Adrenal gland (tissue), 12 donors: ENCODE measurements around the gene HACD3. TPM values are rescaled to one million over a fixed set of nuclear protein-coding genes. Genes with fewer than 3 reads are reported as not detected.

Experiments
- DNase-seq, 7 donors: peaks; one replicate each; pipeline ENCODE4 v3.0.0-alpha.2; 2019 to 2020
- H3K27ac ChIP-seq, 5 donors: fragments of 200-600 bp; sonication (generic) in 4 of 5; 1 replicate in 3 of 5; 2 replicates in 2 of 5; pipeline versions ENCODE4 v1.5.1 to v1.8.0; 2016 to 2020; ENCODE audit warnings: mild to moderate bottlenecking in 1 of 5
- H3K27me3 ChIP-seq: fragments of 200-600 bp; 2 replicates; pipeline ENCODE4 v1.8.0; 2021
- H3K36me3 ChIP-seq, 2 donors: fragments of 200-600 bp; replicated peaks in 1 of 2; 1 replicate in 1 of 2; 2 replicates in 1 of 2; pipeline versions ENCODE4 v1.5.1 to v1.8.0; 2018 to 2022
- H3K4me1 ChIP-seq, 2 donors: fragments of 200-600 bp; replicated peaks in 1 of 2; 1 replicate in 1 of 2; 2 replicates in 1 of 2; pipeline versions ENCODE4 v1.5.1 to v1.8.0; 2018 to 2021
- H3K4me3 ChIP-seq, 4 donors: fragments of 200-600 bp; sonication (generic) in 3 of 4; one replicate each; pipeline ENCODE4 v1.5.1; 2016 to 2018
- H3K9me3 ChIP-seq, 3 donors: fragments of 200-600 bp; sonication (generic) in 1 of 3; replicated peaks in 1 of 3; 1 replicate in 2 of 3; 2 replicates in 1 of 3; pipeline versions ENCODE4 v1.5.1 to v1.8.0; 2016 to 2021
- POLR2A ChIP-seq, 2 donors: fragments of 450-650 bp; IDR thresholded peaks; one replicate each; pipeline ENCODE4 v1.6.1; 2017; ENCODE audit warnings: antibody characterized with exemption in 2 of 2, mild to moderate bottlenecking in 2 of 2, moderate library complexity in 1 of 2
- WGBS, 4 donors: extraction: QIAGEN DNeasy Blood & Tissue Kit in 2 of 4; methylation state at CpG; one replicate each; pipeline versions ENCODE4 v1.1.5 to v1.1.7; 2013 to 2017; 5-methylcytosine and 5-hydroxymethylcytosine counted together
- intact Hi-C, 2 donors: fragments of 100-400 bp; cut with DNase I; formaldehyde crosslinking; loops; one replicate each; pipeline versions ENCODE4 v1.14.1 to v1.15.0; 2022 to 2023
- polyA plus RNA-seq, 3 donors: library from polyadenylated mRNA; stranded (reverse); fragments of 200-250 nt in 2 of 3; fragments of 350-450 nt in 1 of 3; fragmentation: Illumina TruSeq in 1 of 3; extraction: RNeasy Lipid Tissue Mini Kit (QIAGEN cat#74804) in 1 of 3; gene quantifications; one replicate each; pipeline ENCODE4 v1.2.3, GENCODE V29; 2013 to 2014
- total RNA-seq, 9 donors: library from RNA; depleted of rRNA in 4 of 9; stranded (reverse); fragments of >200 nt in 4 of 9; fragments of 120-200 nt in 1 of 9; fragmentation: NEBNext Ultra II Directional in 1 of 9; extraction: Animal tissue kit (Norgen Biotek cat#: 25700) in 1 of 9; gene quantifications; one replicate each; pipeline versions ENCODE4 v1.1.0 to v1.2.4, GENCODE V29; 2013 to 2023
- TF ChIP-seq, protein P1 (sequence below), 6 experiments: fragments of 450-650 bp in 4 of 6; fragments of 200-600 bp in 2 of 6; sonication (generic) in 1 of 6; IDR thresholded peaks; 1 replicate in 5 of 6; 2 replicates in 1 of 6; pipeline versions ENCODE4 v1.5.1 to v1.8.0; 2016 to 2021; ENCODE audit warnings: antibody characterized with exemption in 6 of 6, mild to moderate bottlenecking in 2 of 6, moderate library complexity in 1 of 6
- donor health status: healthy with polysubstance abuse.
- donor health status: Bipolar disorder and iron deficiency.
- donor health status: DM: yes; HTN: yes; CAD: no.
- donor health status: DM: no; HTN: no; CAD: no.
- donor health status: DM: no; HTN: no; CAD: no.
- donor health status: DM: yes; HTN: yes; CAD: no.

Gene HACD3
- total and polyA plus RNA-seq, 12 donors, result 13.8 to 284 (median 119) TPM

DNA sequence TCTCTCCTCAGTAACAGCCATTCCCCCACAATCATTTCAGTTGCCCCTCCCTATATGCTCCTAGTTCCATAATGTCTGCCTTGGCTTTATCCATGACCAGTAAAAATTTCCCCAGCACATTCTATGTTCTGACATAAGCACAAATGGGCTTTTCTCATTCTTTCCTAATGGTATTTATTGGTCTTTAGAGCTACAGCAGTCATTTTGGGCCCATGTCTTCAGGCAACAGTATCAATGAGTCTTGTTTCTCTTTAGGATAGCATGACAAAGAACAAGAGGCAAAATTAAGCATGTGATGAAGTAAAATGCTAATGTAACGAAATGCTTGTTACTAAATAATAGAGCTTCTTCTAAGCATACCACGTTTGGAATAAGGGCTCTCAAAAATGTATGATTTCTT, 20.9 kb upstream of the HACD3 start:
- Histone ChIP-seq H3K27ac (no peak overlapping the region), H3K36me3 (peaks cover 0 to 63% of the 10 kb centered on the region in 2 donors), H3K4me1 (peaks cover 8 to 35% of the 10 kb centered on the region in 2 donors), H3K27me3 (no peaks in the 10 kb centered on the region), H3K4me3 (no peak overlapping the region), H3K9me3 (no peaks in the 10 kb centered on the region)
- intact Hi-C loops, result no loop called here
- DNase-seq, result no peak
- 84 to 96% (median 87%) methylated on average over 2 of the region's 2 CpGs for WGBS, 4 donors
- TF ChIP-seq, protein P1, sequence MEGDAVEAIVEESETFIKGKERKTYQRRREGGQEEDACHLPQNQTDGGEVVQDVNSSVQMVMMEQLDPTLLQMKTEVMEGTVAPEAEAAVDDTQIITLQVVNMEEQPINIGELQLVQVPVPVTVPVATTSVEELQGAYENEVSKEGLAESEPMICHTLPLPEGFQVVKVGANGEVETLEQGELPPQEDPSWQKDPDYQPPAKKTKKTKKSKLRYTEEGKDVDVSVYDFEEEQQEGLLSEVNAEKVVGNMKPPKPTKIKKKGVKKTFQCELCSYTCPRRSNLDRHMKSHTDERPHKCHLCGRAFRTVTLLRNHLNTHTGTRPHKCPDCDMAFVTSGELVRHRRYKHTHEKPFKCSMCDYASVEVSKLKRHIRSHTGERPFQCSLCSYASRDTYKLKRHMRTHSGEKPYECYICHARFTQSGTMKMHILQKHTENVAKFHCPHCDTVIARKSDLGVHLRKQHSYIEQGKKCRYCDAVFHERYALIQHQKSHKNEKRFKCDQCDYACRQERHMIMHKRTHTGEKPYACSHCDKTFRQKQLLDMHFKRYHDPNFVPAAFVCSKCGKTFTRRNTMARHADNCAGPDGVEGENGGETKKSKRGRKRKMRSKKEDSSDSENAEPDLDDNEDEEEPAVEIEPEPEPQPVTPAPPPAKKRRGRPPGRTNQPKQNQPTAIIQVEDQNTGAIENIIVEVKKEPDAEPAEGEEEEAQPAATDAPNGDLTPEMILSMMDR (IDR thresholded peaks at IDR 0.05), result no peak
- no peak for TF ChIP-seq POLR2A (IDR thresholded peaks at IDR 0.05)

DNA sequence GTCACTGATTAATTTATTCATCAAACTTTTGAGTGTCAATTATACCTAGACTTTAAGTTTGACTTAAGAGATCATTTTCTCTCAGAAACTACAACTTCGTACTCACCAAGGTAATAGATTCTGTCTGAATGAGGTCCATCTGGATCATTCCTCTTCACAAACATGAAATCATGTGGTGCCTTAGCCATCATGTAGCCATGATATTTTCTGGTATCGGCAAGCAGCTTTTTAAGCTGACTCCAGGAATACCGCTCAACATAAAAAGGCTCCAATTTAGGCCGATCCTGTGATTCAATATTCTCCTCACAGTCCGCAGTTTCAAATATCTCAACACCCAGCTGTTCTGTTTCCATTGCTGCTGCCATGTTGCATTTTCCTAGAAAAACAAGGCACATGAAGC, 18.1 kb upstream of the HACD3 start:
- peaks cover 0 to 38% of the 10 kb centered on the region in 2 donors for H3K36me3 ChIP-seq
- H3K27ac ChIP-seq, result peak overlapping the region in 4 of 5 donors; percentile 43 to 62 (median 50)
- H3K9me3 ChIP-seq, result no peaks in the 10 kb centered on the region
- 80 to 88% (median 86%) methylated on average over 5 of the region's 5 CpGs for WGBS, 4 donors
- no peak overlapping the region for H3K4me3 ChIP-seq
- peaks cover 20 to 57% of the 10 kb centered on the region in 2 donors for H3K4me1 ChIP-seq
- intact Hi-C loops, result no loop called here
- no peaks in the 10 kb centered on the region for H3K27me3 ChIP-seq
- DNase-seq, result no peak
- TF ChIP-seq POLR2A (IDR thresholded peaks at IDR 0.05), result no peak
- TF ChIP-seq, protein P1 (IDR thresholded peaks at IDR 0.05), result no peak

DNA sequence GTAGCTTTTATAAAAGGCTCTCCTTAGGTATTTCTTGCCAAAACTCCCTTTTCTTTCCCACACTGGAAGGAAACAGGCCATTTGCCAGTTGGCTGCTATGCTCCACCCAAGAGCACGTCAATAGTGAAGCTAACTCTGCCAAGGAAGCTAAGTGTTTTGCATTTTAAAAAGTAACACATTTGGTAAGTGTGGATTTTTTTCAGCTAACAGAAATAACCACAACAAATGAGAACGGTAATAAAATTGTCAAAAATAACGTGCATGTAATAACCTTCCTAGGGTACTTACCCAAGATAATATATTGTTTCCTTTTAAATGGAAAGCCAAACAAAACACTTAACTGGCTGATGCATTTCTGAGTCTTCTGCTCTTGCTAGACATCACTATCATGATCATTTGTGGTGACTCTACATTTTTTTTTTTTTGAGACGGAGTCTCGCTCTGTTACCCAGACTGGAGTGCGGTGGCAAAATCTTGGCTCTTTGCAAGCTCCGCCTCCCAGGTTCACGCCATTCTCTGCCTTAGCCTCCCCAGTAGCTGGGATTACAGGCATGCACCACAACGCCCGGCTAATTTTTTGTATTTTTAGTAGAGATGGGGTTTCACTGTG, 17.4 kb upstream of the HACD3 start:
- intact Hi-C loops, result no loop called here
- no peaks in the 10 kb centered on the region for H3K27me3 ChIP-seq
- H3K9me3 ChIP-seq, result no peaks in the 10 kb centered on the region
- H3K27ac ChIP-seq, result peak overlapping the region in 4 of 5 donors; percentile 43 to 62 (median 54)
- H3K4me1 ChIP-seq, result peaks cover 20 to 58% of the 10 kb centered on the region in 2 donors
- DNase-seq, result peak; percentile 43 to 79 (median 70)
- TF ChIP-seq POLR2A (IDR thresholded peaks at IDR 0.05), result peak in 1 of 2 donors; percentile 12
- TF ChIP-seq, protein P1 (IDR thresholded peaks at IDR 0.05), result no peak
- H3K4me3 ChIP-seq, result peak overlapping the region in 1 of 4 donors; percentile 8
- peaks cover 0 to 36% of the 10 kb centered on the region in 2 donors for H3K36me3 ChIP-seq
- 34 to 40% (median 37%) methylated on average over 10 of the region's 10 CpGs for WGBS, 4 donors

DNA sequence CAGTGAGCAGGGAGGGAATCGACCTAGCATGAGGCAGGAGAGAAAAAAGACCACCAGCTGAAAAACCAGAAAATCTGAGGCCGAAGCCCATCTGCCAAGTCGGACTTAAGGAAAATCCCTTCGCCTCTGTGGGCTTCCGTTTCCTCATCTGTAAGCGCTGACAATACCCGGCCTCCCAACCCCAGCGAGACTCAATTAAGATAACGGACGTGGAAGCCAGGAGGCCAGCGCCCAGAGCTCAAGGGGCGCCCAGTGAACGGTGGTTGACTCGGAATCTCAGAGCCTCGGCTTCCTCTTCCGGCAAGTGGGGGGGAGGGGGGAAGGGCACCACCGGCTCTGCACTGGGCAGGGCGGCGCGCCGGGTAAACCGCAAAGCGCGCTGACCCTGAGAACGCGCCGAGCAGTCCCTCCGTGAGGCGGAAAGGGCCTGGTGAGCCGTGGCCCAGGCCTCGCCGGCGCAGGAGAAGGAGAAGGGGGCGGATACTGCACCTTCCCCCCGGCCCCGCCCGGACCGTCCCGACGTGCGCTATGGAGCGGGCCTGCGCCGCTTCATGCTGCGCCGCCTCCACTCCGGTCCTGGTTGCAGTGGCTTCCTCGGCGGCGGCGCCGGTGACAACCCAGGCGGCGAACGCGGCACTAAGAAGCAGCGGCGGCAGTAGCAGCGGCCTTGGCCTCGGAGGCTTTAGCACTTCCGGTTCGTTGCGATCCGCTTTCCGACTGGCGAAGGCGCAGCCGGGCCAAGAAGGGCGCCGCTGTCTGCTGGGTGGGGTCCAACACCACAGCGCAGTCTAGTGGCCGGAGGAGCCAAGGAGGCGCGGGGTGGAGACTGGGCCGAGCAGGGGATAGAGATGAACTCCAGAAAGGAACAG, 13.0 kb upstream of the HACD3 start, which contains the start of gene DPP8:
Gene DPP8, minus strand, starts transcription at position 693 of the 869 bp plus-strand sequence. CDS start 5,136 bp downstream, outside the sequence.
- H3K36me3 ChIP-seq, result peaks cover 0 to 2% of the 10 kb centered on the region in 2 donors
- peak within 1 kb of the TSS; percentile 58 to 100 (median 74) for H3K4me3 ChIP-seq
- intact Hi-C loops, result no loop called here
- peak within 1 kb of the TSS; percentile 82 to 93 (median 90) for H3K27ac ChIP-seq
- H3K27me3 ChIP-seq, result no peaks in the 10 kb centered on the region
- H3K9me3 ChIP-seq, result no peaks in the 10 kb centered on the region
- TF ChIP-seq, protein P1 (IDR thresholded peaks at IDR 0.05), result peak; percentile 61 to 86 (median 75)
- peak; percentile 66 to 69 for TF ChIP-seq POLR2A (IDR thresholded peaks at IDR 0.05)
- peaks cover 20 to 45% of the 10 kb centered on the region in 2 donors for H3K4me1 ChIP-seq
- DNase-seq, result peak; percentile 93 to 96 (median 96)
- 0 to 1% (median 1%) methylated on average over 11 to 75 of the region's 75 CpGs for WGBS, 4 donors
